HG02885 (cell line): ENCODE results near the gene CAPN9.

Experiments
- ATAC-seq: cut with Tn5 transposase; IDR thresholded peaks from one replicate; pipeline ENCODE4 v1.9.1; 2021; ENCODE audit warnings: mild to moderate bottlenecking; ENCODE audit not compliant: unreplicated experiment, poor library complexity

The CAPN9 gene

GRCh38 chr1:230792691-230793462 lies 45.7 kb downstream of the CAPN9 start:
- no peak for ATAC-seq

GRCh38 chr1:230793463-230793745 lies 46.2 kb downstream of the CAPN9 start:
- no peak for ATAC-seq

GRCh38 chr1:230794431-230794830 lies 47.2 kb downstream of the CAPN9 start:
- no peak for ATAC-seq

- no peak for ATAC-seq
Observed at GRCh38 chr1:230794871-230795605, 47.9 kb downstream of the CAPN9 start.

GRCh38 chr1:230796626-230797025 lies 49.4 kb downstream of the CAPN9 start:
- no peak for ATAC-seq

GRCh38 chr1:230797376-230797920 lies 50.3 kb downstream of the CAPN9 start:
- ATAC-seq: no peak

GRCh38 chr1:230797942-230798365 lies 50.8 kb downstream of the CAPN9 start:
- ATAC-seq: no peak

- ATAC-seq: no peak
Observed at GRCh38 chr1:230798491-230798890, 51.3 kb downstream of the CAPN9 start.

- no peak for ATAC-seq
Observed at GRCh38 chr1:230800891-230801840, 54.0 kb downstream of the CAPN9 start.

- ATAC-seq: no peak
Observed at GRCh38 chr1:230804396-230804795, 57.2 kb downstream of the CAPN9 start.

GRCh38 chr1:230806552-230806951 lies 59.4 kb downstream of the CAPN9 start:
- ATAC-seq: no peak

GRCh38 chr1:230807029-230807428 lies 59.8 kb downstream of the CAPN9 start:
- ATAC-seq: no peak

- no peak for ATAC-seq
Observed at GRCh38 chr1:230807561-230808280, 60.5 kb downstream of the CAPN9 start.

- no peak for ATAC-seq
Observed at GRCh38 chr1:230808281-230808872, 61.2 kb downstream of the CAPN9 start.

- no peak for ATAC-seq
Observed at GRCh38 chr1:230809256-230809990, 62.2 kb downstream of the CAPN9 start.

- no peak for ATAC-seq
Observed at GRCh38 chr1:230812568-230812967, 65.4 kb downstream of the CAPN9 start.

GRCh38 chr1:230814949-230815692 lies 67.9 kb downstream of the CAPN9 start:
- ATAC-seq: no peak

GRCh38 chr1:230816018-230816417 lies 68.8 kb downstream of the CAPN9 start:
- ATAC-seq: no peak
